Testis (tissue), 2 donors: ENCODE data around the gene CDYL.

Experiments used
- POLR2A ChIP-seq: fragments of 450-650 bp; IDR thresholded peaks from one replicate; pipeline ENCODE4 v1.6.1; 2017; ENCODE audit warnings: antibody characterized with exemption, mild to moderate bottlenecking, moderate library complexity
- TF ChIP-seq, protein P1 (sequence below), 3 experiments: fragments of 450-650 bp in 2 of 3; fragments of 200-600 bp in 1 of 3; sonication (generic) in 1 of 3; IDR thresholded peaks; one replicate each; pipeline ENCODE4 v1.5.1; 2016 to 2019; ENCODE audit warnings: antibody characterized with exemption in 3 of 3, mild to moderate bottlenecking in 2 of 3, moderate library complexity in 1 of 3

DNA sequence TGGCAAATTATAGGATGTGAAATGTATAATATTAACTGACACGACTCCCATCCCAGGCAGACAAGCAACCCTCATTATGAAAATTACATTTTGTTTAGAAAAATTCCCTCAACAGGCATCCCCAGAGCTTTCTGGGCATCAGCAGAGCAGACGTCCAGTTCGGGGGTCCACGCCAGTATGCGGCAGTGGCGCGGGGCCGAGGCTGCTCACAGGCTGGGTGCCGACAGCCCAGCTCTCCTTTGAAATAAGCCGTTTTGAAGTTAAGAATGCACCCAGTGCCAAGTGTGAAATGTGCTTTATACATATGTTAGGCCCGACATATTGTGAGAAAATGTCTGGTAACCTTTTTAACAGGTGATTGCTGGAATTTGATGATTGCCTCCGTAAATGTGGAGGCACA lies 177.2 kb downstream of the CDYL start:
- TF ChIP-seq, protein P1, sequence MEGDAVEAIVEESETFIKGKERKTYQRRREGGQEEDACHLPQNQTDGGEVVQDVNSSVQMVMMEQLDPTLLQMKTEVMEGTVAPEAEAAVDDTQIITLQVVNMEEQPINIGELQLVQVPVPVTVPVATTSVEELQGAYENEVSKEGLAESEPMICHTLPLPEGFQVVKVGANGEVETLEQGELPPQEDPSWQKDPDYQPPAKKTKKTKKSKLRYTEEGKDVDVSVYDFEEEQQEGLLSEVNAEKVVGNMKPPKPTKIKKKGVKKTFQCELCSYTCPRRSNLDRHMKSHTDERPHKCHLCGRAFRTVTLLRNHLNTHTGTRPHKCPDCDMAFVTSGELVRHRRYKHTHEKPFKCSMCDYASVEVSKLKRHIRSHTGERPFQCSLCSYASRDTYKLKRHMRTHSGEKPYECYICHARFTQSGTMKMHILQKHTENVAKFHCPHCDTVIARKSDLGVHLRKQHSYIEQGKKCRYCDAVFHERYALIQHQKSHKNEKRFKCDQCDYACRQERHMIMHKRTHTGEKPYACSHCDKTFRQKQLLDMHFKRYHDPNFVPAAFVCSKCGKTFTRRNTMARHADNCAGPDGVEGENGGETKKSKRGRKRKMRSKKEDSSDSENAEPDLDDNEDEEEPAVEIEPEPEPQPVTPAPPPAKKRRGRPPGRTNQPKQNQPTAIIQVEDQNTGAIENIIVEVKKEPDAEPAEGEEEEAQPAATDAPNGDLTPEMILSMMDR (IDR thresholded peaks at IDR 0.05), result no peak
- no peak for TF ChIP-seq POLR2A
